Astrocyte of the cerebellum (primary cell): ENCODE results near the gene TRIM6.
"Not testable (repeated sequence)": the region's sequence is repeated elsewhere in the genome, so short reads cannot be mapped to it uniquely, and the experiment has no call there.

ENCODE experiments used
- DNase-seq: peaks from one replicate; pipeline ENCODE4 v3.0.0-alpha.2; 2011; ENCODE audit warnings: low read depth
- H3K4me3 ChIP-seq: 2 replicates; pipeline ENCODE4 v1.5.1; 2011; ENCODE audit warnings: mild to moderate bottlenecking, low read depth, low read length, moderate library complexity
- CTCF ChIP-seq: IDR thresholded peaks from 2 replicates; pipeline ENCODE4 v1.5.1; 2012; ENCODE audit warnings: low read length, low read depth, moderate library complexity, mild to moderate bottlenecking; ENCODE audit errors: missing control alignments
- in situ Hi-C: cut with HindIII; loops from 2 replicates; pipeline ENCODE4 v1.10.0; 2017; ENCODE audit warnings: low sequenced_read_pairs

The TRIM6 gene

DNA sequence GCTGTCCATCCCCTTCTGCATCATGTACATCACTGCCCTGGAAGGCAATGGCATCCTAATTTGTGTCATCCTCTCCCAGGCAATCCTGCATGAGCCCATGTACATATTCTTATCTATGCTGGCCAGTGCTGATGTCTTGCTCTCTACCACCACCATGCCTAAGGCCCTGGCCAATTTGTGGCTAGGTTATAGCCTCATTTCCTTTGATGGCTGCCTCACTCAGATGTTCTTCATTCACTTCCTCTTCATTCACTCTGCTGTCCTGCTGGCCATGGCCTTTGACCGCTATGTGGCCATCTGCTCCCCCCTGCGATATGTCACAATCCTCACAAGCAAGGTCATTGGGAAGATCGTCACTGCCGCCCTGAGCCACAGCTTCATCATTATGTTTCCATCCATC is 15.4 kb upstream of the TRIM6 start:
- no peak overlapping the region for H3K4me3 ChIP-seq
- no peak for TF ChIP-seq CTCF
- in situ Hi-C loops = no loop called here
- no peak for DNase-seq

- H3K4me3 ChIP-seq, in situ Hi-C loops, DNase-seq: not testable (repeated sequence)
Measured at GRCh38 chr11:5584458-5584857, 12.0 kb upstream of the TRIM6 start.

- DNase-seq, H3K4me3 ChIP-seq, in situ Hi-C loops: not testable (repeated sequence)
Measured at GRCh38 chr11:5589906-5590305, 6.5 kb upstream of the TRIM6 start.

GRCh38 chr11:5591613-5592012 is 4.8 kb upstream of the TRIM6 start:
- DNase-seq = no peak
- TF ChIP-seq CTCF = no peak
- in situ Hi-C loops = no loop called here
- H3K4me3 ChIP-seq = no peak overlapping the region

- no peak for TF ChIP-seq CTCF
- in situ Hi-C loops = no loop called here
- no peak for DNase-seq
- no peak overlapping the region for H3K4me3 ChIP-seq
Measured at GRCh38 chr11:5592615-5593014, 3.8 kb upstream of the TRIM6 start.

- TF ChIP-seq CTCF = no peak
- no peak overlapping the region for H3K4me3 ChIP-seq
- DNase-seq = no peak
- in situ Hi-C loops = no loop called here
Measured at GRCh38 chr11:5593146-5593545, 3.3 kb upstream of the TRIM6 start.

DNA sequence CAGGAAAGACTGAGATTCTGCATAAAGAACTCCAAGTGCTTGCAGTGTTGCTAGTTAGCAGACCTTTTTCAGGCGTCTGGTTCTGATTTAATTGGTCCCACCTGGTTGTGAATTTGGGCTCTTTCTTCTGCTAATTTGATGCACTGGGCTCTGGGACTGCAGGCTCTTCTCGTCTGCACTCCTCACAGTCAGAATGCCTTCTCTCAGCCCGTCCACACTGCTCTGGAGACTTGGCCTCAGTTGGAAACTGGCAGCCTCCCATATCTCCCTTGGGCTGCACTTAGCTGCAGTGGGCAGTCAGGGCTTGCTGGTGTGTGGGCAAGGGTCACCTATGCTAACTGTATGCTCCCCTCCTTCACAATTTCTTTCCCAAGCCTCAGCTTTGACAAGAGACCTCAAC is 1.5 kb downstream of the TRIM6 start:
- TF ChIP-seq CTCF = no peak
- H3K4me3 ChIP-seq = peak overlapping the region; percentile 48
- in situ Hi-C loops = no loop called here
- DNase-seq = no peak

- peak; percentile 94 for TF ChIP-seq CTCF
- peak; percentile 74 for DNase-seq
- in situ Hi-C loops = loop anchor here (5.0 kb wide), 1 partner anchor 92 kb away; no protein-coding TSS in a partner anchor
- H3K4me3 ChIP-seq = no peak overlapping the region
Measured at GRCh38 chr11:5600374-5600851, 4.0 kb downstream of the TRIM6 start.

- in situ Hi-C loops = loop anchor here (5.0 kb wide), 1 partner anchor 90 kb away; no protein-coding TSS in a partner anchor
- DNase-seq, H3K4me3 ChIP-seq: not testable (repeated sequence)
Measured at GRCh38 chr11:5602791-5603190, 6.4 kb downstream of the TRIM6 start.
